Measurements from ENCODE around the gene C14orf180. TPM values are rescaled to one million over a fixed set of nuclear protein-coding genes. Genes with fewer than 3 reads are reported as not detected.

Gene C14orf180
- polyA plus RNA-seq, 3 donors: not detected

DNA sequence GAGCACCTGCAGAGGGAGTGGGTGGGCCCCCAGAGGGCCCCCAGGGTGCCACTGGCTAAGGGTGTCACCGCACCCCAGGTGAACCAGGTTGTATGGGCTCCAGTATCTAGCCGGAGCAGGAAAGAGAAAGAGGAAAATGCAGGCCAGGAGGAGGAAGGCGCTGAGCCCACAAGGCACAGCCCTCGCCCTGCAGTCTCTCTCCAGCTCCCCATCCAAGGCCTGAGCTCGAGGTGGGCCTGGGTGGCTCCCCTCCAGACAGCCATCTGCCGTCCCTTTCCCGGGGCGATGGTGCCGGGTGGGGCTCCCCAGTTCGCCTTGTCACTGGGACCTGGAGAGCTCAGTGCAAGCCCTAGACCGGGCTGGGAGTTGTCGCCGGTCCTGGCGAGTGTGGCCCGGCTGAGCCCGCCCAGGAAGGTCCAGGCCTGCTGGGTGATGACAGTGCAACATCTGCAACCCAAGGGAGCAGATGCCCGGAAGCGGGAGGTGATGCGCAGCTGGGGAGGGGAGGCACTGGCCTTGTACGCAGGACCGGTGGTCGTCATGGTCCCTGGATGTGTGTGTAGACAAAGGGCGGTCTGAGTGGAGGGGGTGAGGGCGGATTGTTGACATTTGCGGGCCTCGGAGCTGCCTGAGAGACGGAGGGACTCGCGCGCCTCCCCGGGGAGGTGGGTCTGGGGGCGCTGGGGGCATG, 24.3 kb downstream of the C14orf180 start:
- Mint-ChIP-seq H3K4me1 (peaks cover 2% of the 10 kb centered on the region), H3K27me3 (ENCODE audit: low read depth in 3 of 3) (peaks cover 33 to 49% (median 47%) of the 10 kb centered on the region in 3 donors), H3K9me3 (peaks cover 0 to 11% (median 2%) of the 10 kb centered on the region in 7 donors), H3K27ac (no peak overlapping the region), H3K4me3 (peak overlapping the region in 1 of 2 donors; percentile 79), H3K36me3 (no peaks in the 10 kb centered on the region)
- Histone ChIP-seq H3K79me2 (ENCODE audit: insufficient read depth, low read length) (no peaks in the 10 kb centered on the region), H2AFZ (ENCODE audit: insufficient read depth, low read depth, low read length, poor library complexity, severe bottlenecking) (no peak overlapping the region), H3K4me3 (replicated peaks in 1 of 3; ENCODE audit: low read depth in 2 of 3, low read length in 3 of 3) (no peak overlapping the region), H3K36me3 (replicated peaks in 1 of 2; ENCODE audit: control insufficient read depth in 1 of 2, insufficient read depth in 2 of 2, low read length in 2 of 2) (no peaks in the 10 kb centered on the region), H3K27me3 (ENCODE audit: control insufficient read depth in 2 of 2, insufficient read depth in 2 of 2, low read length in 2 of 2) (peaks cover 0 to 28% of the 10 kb centered on the region in 2 donors), H3K9ac (ENCODE audit: insufficient read depth, low read length, poor library complexity, severe bottlenecking) (no peak overlapping the region), H3K27ac (ENCODE audit: low read depth in 1 of 2, low read length in 2 of 2) (no peak overlapping the region), H3K4me2 (replicated peaks; ENCODE audit: extremely low read depth, low read length, poor library complexity, severe bottlenecking) (no peak overlapping the region), H3K9me3 (replicated peaks in 1 of 2; ENCODE audit: control insufficient read depth in 1 of 2, insufficient read depth in 1 of 2, low read length in 2 of 2) (no peaks in the 10 kb centered on the region), H3K4me1 (ENCODE audit: control insufficient read depth in 1 of 2, insufficient read depth in 2 of 2, low read length in 2 of 2) (no peaks in the 10 kb centered on the region), H4K20me1 (ENCODE audit: insufficient read depth, low read length) (no peaks in the 10 kb centered on the region)
- DNase-seq: no peak
- 37% methylated on average over 28 of the region's 32 CpGs for whole genome bisulfite sequencing (ENCODE audit: insufficient coverage)
- intact Hi-C loops (cut with micrococcal nuclease): no loop called here
- TF ChIP-seq, protein P1, sequence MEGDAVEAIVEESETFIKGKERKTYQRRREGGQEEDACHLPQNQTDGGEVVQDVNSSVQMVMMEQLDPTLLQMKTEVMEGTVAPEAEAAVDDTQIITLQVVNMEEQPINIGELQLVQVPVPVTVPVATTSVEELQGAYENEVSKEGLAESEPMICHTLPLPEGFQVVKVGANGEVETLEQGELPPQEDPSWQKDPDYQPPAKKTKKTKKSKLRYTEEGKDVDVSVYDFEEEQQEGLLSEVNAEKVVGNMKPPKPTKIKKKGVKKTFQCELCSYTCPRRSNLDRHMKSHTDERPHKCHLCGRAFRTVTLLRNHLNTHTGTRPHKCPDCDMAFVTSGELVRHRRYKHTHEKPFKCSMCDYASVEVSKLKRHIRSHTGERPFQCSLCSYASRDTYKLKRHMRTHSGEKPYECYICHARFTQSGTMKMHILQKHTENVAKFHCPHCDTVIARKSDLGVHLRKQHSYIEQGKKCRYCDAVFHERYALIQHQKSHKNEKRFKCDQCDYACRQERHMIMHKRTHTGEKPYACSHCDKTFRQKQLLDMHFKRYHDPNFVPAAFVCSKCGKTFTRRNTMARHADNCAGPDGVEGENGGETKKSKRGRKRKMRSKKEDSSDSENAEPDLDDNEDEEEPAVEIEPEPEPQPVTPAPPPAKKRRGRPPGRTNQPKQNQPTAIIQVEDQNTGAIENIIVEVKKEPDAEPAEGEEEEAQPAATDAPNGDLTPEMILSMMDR (IDR thresholded peaks at IDR 0.05): no peak

DNA sequence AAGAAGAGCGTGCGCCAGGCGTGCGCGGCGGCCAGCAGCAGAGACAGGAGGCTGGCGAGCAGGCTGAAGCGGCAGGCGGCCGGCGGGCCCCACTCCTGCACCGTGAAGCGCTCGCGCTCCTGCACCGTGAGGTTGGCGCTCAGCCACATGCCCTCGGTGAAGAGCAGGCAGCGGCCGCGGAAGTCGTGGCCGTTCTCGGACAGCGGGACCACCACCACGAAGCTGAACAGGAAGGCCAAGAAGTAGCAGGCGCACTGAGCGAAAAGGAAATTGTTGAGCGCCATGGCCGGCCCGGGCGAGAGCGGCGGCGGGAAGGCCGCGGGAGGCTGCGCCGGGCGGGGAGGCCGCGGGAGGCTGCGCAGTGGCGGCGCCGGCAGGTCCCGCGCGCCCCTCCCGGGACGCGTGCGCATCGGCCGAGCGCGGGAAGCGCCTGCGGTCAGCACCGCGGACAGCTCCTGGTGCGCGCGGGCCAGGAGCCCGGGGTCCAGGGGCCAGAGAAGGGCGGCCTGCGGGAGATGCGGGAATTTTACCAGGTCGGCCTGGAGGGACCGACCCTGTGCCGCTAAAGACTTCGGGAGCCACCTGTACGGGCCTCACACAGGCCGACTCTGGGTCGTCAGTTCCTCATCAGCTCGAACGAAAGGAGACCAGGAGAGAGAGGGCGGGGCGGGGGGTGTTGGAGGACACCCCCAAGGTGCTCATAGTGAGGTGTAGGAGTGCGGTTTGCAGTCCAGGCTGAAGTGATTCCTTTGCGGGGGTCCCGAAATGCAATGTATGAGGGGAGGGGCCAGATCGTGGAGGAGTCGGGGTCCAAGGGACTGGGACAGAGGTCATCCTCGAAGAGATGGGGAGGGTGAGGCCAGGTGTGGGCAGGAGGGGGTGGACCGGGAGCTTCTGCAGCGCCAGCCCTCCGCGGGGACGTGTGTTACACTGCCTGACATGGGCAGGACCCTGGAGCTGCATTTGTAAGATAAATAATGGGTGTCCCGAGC, 25.2 kb downstream of the C14orf180 start, which contains the start of gene TMEM179:
TMEM179 (minus strand) TSS at position 315 of the 992 bp plus-strand sequence; CDS start at position 284, 31 bp downstream.
- H3K79me2 ChIP-seq (ENCODE audit: insufficient read depth, low read length): no peaks in the 10 kb centered on the region
- intact Hi-C loops (cut with micrococcal nuclease): no loop called here
- H3K9ac ChIP-seq (ENCODE audit: insufficient read depth, low read length, poor library complexity, severe bottlenecking): no peak within 1 kb of the TSS
- Mint-ChIP-seq H3K4me3 (peak within 1 kb of the TSS in 1 of 2 donors; percentile 85), H3K27me3 (ENCODE audit: low read depth in 3 of 3) (peaks cover 33 to 51% (median 50%) of the 10 kb centered on the region in 3 donors), H3K27ac (no peak within 1 kb of the TSS), H3K4me1 (peaks cover 2% of the 10 kb centered on the region), H3K9me3 (peaks cover 0 to 11% (median 2%) of the 10 kb centered on the region in 7 donors), H3K36me3 (no peaks in the 10 kb centered on the region)
- TF ChIP-seq, protein P1 (IDR thresholded peaks at IDR 0.05): no peak
- no peaks in the 10 kb centered on the region for H4K20me1 ChIP-seq (ENCODE audit: insufficient read depth, low read length)
- H3K4me1 ChIP-seq (ENCODE audit: control insufficient read depth in 1 of 2, insufficient read depth in 2 of 2, low read length in 2 of 2): no peaks in the 10 kb centered on the region
- 8% methylated on average over 90 of the region's 91 CpGs for WGBS (ENCODE audit: insufficient coverage)
- no peaks in the 10 kb centered on the region for H3K36me3 ChIP-seq (replicated peaks in 1 of 2; ENCODE audit: control insufficient read depth in 1 of 2, insufficient read depth in 2 of 2, low read length in 2 of 2)
- H2AFZ ChIP-seq (ENCODE audit: insufficient read depth, low read depth, low read length, poor library complexity, severe bottlenecking): no peak within 1 kb of the TSS
- no peaks in the 10 kb centered on the region for H3K9me3 ChIP-seq (replicated peaks in 1 of 2; ENCODE audit: control insufficient read depth in 1 of 2, insufficient read depth in 1 of 2, low read length in 2 of 2)
- peaks cover 0 to 28% of the 10 kb centered on the region in 2 donors for H3K27me3 ChIP-seq (ENCODE audit: control insufficient read depth in 2 of 2, insufficient read depth in 2 of 2, low read length in 2 of 2)
- H3K4me2 ChIP-seq (replicated peaks; ENCODE audit: extremely low read depth, low read length, poor library complexity, severe bottlenecking): no peak within 1 kb of the TSS
- H3K4me3 ChIP-seq (replicated peaks in 1 of 3; ENCODE audit: low read depth in 2 of 3, low read length in 3 of 3): no peak within 1 kb of the TSS
- no peak for DNase-seq
- H3K27ac ChIP-seq (ENCODE audit: low read depth in 1 of 2, low read length in 2 of 2): no peak within 1 kb of the TSS

Measured in CD14-positive monocyte (primary cell).